Fibroblast of villous mesenchyme (primary cell): ENCODE measurements around the gene UNC93B1. TPM values are rescaled to one million over a fixed set of nuclear protein-coding genes. Genes with fewer than 3 reads are reported as not detected.
A peak's percentile ranks its signal among the peaks of the same experiment; 100 is the strongest.

Experiments used
- DNase-seq: peaks from one replicate; pipeline ENCODE4 v3.0.0-alpha.2; 2010; ENCODE audit warnings: low read depth
- H3K4me3 ChIP-seq: 2 replicates; pipeline ENCODE4 v1.5.1; 2011; ENCODE audit warnings: low read depth, mild to moderate bottlenecking, low read length
- CTCF ChIP-seq: IDR thresholded peaks from 2 replicates; pipeline ENCODE4 v1.5.1; 2012; ENCODE audit warnings: low read depth, mild to moderate bottlenecking, low read length; ENCODE audit not compliant: insufficient read depth
- total RNA-seq: library from RNA; depleted of rRNA; stranded (reverse); fragments of >200 nt; gene quantifications from 2 replicates; pipeline ENCODE4 v1.2.3, GENCODE V29; 2012

Gene UNC93B1
- 14.7 and 17.7 TPM in 2 replicates for total RNA-seq

- no peak for TF ChIP-seq CTCF
- peak; percentile 78 for DNase-seq
- H3K4me3 ChIP-seq, result peak within 1 kb of the TSS; percentile 66
These were observed at the start of gene UNC93B1 for GRCh38 chr11:68003846-68004550. Gene UNC93B1 (minus strand): TSS chr11:68004097. CDS start chr11:68004043, 54 bp downstream.

- no peak for TF ChIP-seq CTCF
- H3K4me3 ChIP-seq, result no peak overlapping the region
- DNase-seq, result no peak
These were observed 49.2 kb upstream of the UNC93B1 start for GRCh38 chr11:68053117-68053516.

GRCh38 chr11:68052137-68052873 is 48.4 kb upstream of the UNC93B1 start:
- no peak for TF ChIP-seq CTCF
- no peak for DNase-seq
- H3K4me3 ChIP-seq, result no peak overlapping the region

GRCh38 chr11:68051191-68052136 is 47.6 kb upstream of the UNC93B1 start:
- no peak for TF ChIP-seq CTCF
- H3K4me3 ChIP-seq, result no peak overlapping the region
- no peak for DNase-seq

GRCh38 chr11:68050371-68050841 is 46.5 kb upstream of the UNC93B1 start:
- no peak overlapping the region for H3K4me3 ChIP-seq
- DNase-seq, result no peak
- no peak for TF ChIP-seq CTCF
